Activated naive CD4-positive, alpha-beta T cell (primary cell): ENCODE results near the gene RMRP.

Experiments used
- DNase-seq, 4 experiments: peaks; one replicate each; lab custom pipeline; 2025; lab: John Stamatoyannopoulos, UW

Gene RMRP

GRCh38 chr9:35686222-35687203 is 28.7 kb upstream of the RMRP start:
- DNase-seq = no peak

- no peak for DNase-seq
These were observed 27.7 kb upstream of the RMRP start for GRCh38 chr9:35685506-35685905.

DNA sequence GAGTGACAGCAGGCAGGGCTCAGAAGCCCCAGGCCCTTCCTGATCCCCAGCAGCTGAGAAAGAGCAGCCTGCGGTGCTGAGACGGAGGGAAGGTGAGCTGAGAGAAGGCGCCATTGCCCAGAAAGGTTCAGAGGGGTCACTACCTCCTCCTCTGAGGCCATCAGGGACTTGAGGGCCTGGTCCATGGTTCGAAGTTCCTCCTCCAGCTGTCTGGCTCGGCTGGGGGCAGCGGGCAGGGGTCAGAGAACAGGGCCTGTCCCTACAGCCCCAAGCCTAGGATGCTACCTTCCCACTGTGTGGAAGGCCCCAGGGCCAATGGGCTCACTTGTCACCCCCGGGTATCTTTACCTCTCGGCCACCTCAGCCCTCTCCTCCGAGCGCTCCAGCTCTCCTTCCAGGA is 27.1 kb upstream of the RMRP start:
- no peak for DNase-seq

- DNase-seq = no peak
These were observed 25.5 kb upstream of the RMRP start for GRCh38 chr9:35683323-35683722.

DNA sequence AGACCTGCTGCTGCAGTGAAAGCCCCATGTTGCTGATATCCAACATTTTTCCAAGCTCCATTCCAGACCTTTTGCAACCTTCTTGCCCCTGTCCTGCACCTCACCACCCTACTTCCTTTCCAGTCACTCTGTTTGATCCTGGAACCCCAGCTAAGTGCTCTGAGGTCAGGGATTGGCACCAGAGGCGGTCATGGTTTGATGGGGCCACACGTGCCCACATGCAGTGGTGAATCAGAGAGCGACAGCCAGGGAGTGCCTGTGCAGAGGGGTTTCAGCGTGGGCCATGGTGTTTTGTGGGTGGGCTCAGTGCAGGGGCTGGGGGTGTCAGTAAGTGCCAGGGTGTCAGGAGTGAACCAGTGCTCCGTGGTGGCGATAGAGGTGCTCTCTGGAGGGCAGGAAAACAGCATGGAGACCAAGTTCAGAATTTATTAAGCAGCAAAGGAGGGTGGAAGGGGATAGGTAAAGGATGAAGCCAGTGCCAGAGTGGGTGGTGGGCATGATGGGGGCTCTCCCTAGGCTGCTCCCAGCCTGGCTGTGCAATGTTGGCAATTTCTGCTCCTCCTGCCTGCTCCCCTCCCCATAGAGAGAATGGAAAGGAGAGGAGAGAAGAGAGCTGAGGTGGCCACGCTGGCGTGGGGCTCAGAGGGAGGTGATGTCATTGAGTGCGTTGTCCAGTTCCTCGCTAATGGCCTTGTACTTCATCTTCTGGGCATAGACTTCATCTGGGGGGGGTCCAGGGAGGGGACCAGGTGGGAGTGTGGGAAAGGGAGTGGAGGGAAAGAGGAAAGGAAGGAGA is 24.9 kb upstream of the RMRP start:
- no peak for DNase-seq

DNA sequence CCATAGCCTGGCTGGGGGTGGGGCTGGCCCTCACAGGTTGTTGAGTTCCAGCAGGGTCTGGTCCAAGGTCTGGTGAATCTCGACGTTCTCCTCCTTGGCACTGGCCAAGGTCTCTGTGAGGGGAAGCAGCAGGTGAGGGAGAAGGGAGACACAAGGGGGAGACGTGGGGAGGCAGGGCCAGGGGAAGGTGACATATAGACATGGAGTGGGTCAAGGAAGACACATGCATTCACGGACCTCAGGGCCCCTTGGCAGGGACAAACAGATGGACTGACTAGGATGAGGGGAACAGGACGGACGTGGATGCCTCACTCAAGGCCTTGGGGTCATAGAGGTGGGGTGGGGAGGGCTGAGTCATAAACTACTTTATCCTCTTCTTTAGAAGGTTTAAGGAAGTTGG is 24.2 kb upstream of the RMRP start:
- no peak for DNase-seq

- DNase-seq = no peak
These were observed 23.7 kb upstream of the RMRP start for GRCh38 chr9:35681341-35682002.

DNA sequence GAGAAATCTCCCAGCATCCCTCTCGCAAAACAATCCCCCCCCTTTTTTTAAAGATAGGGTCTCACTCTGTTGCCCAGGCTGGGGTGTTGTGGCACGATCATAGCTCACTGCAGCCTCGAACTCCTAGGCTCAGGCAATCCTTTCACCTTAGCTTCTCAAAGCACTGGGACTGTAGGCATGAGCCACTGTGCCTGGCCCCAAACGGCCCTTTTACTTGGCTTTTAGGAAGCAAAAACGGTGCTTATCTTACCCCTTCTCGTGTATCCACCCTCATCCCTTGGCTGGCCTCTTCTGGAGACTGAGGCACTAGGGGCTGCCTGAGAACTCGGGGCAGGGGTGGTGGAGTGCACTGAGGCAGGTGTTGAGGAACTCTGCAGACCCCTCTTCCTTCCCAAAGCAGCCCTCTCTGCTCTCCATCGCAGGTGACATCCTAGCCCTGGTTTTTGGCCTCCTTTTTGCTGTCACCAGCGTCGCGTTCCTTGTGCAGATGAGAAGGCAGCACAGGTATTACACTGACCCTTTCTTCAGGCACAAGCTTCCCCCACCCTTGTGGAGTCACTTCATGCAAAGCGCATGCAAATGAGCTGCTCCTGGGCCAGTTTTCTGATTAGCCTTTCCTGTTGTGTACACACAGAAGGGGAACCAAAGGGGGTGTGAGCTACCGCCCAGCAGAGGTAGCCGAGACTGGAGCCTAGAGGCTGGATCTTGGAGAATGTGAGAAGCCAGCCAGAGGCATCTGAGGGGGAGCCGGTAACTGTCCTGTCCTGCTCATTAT is 22.7 kb upstream of the RMRP start:
- no peak for DNase-seq

DNA sequence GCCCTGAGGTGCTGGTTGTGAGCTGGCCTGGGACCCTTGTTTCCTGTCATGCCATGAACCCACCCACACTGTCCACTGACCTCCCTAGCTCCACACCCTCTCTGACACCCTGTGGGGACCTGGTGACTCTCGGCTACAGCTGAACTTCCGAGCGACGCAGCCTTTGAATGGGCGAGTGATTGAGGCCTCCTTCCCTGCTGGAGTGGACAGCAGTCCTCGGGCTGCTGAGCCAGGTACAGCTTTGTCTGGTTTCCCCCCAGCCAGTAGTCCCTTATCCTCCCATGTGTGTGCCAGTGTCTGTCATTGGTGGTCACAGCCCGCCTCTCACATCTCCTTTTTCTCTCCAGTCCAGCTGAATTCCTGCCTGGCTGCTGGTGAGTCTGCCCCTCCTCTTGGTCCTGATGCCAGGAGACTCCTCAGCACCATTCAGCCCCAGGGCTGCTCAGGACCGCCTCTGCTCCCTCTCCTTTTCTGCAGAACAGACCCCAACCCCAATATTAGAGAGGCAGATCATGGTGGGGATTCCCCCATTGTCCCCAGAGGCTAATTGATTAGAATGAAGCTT is 22.0 kb upstream of the RMRP start:
- DNase-seq = no peak

- DNase-seq = no peak
These were observed 21.3 kb upstream of the RMRP start for GRCh38 chr9:35679091-35679490.

DNA sequence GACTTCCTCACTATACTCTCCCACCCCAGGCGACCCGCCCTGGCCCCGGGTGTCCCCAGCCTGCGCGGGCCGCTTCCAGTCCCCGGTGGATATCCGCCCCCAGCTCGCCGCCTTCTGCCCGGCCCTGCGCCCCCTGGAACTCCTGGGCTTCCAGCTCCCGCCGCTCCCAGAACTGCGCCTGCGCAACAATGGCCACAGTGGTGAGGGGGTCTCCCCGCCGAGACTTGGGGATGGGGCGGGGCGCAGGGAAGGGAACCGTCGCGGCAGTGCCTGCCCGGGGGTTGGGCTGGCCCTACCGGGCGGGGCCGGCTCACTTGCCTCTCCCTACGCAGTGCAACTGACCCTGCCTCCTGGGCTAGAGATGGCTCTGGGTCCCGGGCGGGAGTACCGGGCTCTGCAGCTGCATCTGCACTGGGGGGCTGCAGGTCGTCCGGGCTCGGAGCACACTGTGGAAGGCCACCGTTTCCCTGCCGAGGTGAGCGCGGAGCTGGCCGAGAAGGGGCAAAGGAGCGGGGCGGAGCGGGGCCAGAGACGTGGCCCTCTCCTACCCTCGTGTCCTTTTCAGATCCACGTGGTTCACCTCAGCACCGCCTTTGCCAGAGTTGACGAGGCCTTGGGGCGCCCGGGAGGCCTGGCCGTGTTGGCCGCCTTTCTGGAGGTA is 18.0 kb upstream of the RMRP start:
- no peak for DNase-seq

GRCh38 chr9:35675204-35675603 is 17.4 kb upstream of the RMRP start:
- no peak for DNase-seq

DNA sequence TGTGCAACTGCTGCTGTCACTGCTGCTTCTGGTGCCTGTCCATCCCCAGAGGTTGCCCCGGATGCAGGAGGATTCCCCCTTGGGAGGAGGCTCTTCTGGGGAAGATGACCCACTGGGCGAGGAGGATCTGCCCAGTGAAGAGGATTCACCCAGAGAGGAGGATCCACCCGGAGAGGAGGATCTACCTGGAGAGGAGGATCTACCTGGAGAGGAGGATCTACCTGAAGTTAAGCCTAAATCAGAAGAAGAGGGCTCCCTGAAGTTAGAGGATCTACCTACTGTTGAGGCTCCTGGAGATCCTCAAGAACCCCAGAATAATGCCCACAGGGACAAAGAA is 16.2 kb upstream of the RMRP start:
- no peak for DNase-seq

DNA sequence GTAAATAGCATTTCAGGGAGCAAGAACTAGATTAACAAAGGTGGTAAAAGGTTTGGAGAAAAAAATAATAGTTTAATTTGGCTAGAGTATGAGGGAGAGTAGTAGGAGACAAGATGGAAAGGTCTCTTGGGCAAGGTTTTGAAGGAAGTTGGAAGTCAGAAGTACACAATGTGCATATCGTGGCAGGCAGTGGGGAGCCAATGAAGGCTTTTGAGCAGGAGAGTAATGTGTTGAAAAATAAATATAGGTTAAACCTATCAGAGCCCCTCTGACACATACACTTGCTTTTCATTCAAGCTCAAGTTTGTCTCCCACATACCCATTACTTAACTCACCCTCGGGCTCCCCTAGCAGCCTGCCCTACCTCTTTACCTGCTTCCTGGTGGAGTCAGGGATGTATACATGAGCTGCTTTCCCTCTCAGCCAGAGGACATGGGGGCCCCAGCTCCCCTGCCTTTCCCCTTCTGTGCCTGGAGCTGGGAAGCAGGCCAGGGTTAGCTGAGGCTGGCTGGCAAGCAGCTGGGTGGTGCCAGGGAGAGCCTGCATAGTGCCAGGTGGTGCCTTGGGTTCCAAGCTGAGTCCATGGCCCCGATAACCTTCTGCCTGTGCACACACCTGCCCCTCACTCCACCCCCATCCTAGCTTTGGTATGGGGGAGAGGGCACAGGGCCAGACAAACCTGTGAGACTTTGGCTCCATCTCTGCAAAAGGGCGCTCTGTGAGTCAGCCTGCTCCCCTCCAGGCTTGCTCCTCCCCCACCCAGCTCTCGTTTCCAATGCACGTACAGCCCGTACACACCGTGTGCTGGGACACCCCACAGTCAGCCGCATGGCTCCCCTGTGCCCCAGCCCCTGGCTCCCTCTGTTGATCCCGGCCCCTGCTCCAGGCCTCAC is 15.6 kb upstream of the RMRP start, which contains the start of gene CA9:
CA9 (plus strand) TSS at position 797 of the 893 bp plus-strand sequence; CDS start at position 829, 32 bp downstream.
- DNase-seq = no peak

GRCh38 chr9:35669331-35670145 is 11.7 kb upstream of the RMRP start:
- no peak for DNase-seq

DNA sequence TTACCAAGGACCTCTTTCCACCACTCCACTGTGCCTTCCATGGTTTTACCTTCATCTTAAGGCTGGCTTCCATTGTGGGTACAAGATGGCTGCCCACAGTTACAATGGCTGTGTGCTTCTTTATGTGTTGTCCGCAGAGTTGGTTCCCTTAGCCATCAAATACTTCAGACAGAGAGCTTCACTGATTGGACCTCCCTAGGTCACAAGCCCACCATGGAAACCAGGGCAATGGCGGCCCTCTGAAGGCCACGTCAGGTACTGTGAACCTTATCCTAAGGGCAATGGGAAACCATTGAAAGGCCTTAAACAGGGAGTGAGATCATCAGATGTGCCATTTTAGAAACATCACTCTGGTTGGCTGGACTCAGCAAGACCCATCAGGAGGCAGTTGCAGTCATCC is 10.1 kb upstream of the RMRP start:
- DNase-seq = no peak

GRCh38 chr9:35666549-35666948 is 8.7 kb upstream of the RMRP start:
- DNase-seq = no peak

DNA sequence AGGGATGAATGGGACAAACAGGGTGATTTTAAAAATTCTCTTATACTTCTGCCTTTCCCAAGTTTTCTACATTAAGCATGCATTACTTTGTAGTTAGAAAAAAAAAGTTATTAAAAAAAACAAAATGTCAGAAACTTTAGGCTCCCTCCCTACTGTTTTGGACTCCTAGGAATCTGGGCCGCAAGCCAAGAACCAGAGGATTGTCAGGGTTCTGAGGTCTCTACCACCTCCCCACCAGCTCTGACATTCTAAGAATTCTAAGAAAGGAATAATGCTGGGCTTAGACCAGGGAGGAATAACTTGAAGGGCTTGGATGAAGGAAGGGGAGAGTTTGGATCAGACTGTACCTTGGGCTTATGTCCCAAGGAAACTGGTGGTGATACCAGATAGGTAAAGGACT is 8.2 kb upstream of the RMRP start:
- no peak for DNase-seq

GRCh38 chr9:35665471-35665818 is 7.6 kb upstream of the RMRP start:
- no peak for DNase-seq
